ENCODE results near the gene PTH2R.
"Not testable (repeated sequence)": the region's sequence is repeated elsewhere in the genome, so short reads cannot be mapped to it uniquely, and the experiment has no call there.

The PTH2R gene

DNA sequence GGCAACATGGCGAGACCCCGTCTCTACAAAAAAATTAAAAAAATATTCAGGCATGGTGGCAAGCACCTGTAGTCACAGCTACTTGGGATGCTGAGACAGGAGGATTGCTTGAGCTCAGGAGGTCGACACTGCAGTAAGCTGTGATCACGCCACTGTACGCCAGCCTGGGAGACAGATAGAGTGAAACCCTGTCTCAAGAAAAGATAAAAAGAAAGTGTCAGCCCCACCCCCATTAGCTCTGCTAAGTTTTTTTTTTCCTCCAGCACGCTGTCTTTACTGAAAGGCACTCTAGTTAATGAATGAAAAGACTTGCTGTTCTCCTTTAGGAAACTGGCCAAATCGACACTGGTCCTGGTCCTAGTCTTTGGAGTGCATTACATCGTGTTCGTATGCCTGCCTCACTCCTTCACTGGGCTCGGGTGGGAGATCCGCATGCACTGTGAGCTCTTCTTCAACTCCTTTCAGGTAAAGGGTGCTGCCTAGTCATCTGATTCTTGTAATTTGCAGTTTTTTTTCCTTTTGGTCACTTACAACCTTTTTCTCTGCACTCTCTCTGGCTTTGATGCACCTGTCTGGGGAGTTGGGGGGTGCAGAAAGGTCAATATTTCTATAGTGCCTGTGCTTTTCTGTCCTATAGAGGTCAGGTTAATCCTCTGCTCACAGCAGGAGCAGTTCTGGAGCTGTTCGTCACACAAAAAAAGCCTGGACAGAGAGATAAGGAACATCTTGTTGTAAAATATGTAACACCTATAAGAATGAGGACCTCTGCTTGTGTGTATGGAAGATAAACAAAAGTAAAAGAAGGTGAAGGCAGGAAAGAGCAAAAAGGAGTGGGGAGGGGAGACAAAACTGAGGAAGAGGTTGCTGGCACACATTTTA, 82.3 kb downstream of the PTH2R start:
- DNase-seq (ENCODE audit: low spot score), result no peak

- DNase-seq (ENCODE audit: low spot score), result no peak
These were observed 83.1 kb downstream of the PTH2R start for GRCh38 chr2:208489687-208490086.

DNA sequence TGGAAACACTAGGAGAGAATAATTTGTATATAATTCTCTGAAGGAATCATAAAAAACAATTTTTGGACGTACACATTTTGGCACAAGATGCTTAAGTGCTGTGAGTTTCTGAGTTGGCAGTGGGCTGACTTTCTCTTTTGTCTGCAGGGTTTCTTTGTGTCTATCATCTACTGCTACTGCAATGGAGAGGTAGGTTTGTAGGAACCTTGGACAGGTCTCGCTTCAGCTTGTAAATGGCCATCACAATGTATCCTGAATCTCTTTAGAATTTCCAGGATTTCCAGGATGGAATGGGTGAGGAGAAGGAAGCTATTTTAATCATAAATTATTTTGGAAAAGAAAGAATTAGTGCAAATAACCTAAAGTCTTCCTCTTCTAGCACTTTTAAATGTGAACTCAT, 83.9 kb downstream of the PTH2R start:
- DNase-seq (ENCODE audit: low spot score), result no peak

DNA sequence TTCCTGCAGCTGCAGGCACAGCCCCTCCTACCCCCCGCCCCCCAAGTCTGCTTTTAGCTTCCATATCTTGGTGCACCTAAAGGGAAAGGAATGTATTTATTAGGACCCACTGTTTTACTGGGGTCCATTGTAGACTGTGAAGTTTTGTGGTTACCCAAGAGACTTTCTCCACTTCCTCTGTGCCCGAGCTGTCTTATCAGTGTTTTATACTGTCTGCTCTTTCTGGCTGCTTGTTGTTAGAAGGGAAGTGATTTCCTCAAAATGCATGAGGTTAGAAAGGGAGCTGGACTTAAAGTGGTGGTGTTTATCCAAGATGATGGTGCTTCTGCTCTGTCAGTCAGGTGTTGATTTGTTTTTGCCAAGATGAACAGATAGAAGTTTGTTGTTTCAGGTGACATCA, 85.0 kb downstream of the PTH2R start:
- DNase-seq (ENCODE audit: low spot score), result no peak

- DNase-seq (ENCODE audit: low spot score), result no peak
These were observed 85.5 kb downstream of the PTH2R start for GRCh38 chr2:208492069-208492468.

DNA sequence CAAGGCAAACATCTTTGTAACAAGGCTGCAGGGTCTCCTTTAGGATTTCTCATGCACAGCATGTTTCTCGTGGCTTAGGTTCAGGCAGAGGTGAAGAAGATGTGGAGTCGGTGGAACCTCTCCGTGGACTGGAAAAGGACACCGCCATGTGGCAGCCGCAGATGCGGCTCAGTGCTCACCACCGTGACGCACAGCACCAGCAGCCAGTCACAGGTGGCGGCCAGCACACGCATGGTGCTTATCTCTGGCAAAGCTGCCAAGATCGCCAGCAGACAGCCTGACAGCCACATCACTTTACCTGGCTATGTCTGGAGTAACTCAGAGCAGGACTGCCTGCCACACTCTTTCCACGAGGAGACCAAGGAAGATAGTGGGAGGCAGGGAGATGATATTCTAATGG, 86.6 kb downstream of the PTH2R start:
- DNase-seq (ENCODE audit: low spot score), result no peak

GRCh38 chr2:208496129-208496528, 89.5 kb downstream of the PTH2R start:
- no peak for DNase-seq (ENCODE audit: low spot score)

DNA sequence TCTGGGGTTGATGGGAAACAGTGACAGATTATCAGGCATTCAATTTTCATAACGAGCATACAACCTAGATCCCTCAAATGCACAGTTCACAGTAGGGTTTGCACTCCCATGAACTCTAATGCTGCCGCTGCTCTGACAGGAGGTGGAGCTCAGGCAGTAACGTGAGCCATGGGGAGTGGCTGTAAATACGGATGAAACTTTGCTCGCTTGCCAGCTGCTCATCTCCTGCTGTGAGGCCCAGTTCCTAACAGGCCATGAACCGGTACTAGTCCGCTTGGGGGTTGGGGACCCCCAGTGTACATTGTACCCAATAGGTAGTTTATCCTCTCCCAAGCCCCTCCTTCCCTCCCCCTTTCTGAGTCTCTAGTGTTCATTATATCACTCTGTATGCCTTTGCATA, 94.6 kb downstream of the PTH2R start:
- DNase-seq (ENCODE audit: low spot score), result peak; percentile 43

GRCh38 chr2:208502288-208502687, 95.7 kb downstream of the PTH2R start:
- DNase-seq (ENCODE audit: low spot score), result no peak

- not testable (repeated sequence) for DNase-seq (ENCODE audit: low spot score)
These were observed 98.8 kb downstream of the PTH2R start for GRCh38 chr2:208505365-208505764.

DNA sequence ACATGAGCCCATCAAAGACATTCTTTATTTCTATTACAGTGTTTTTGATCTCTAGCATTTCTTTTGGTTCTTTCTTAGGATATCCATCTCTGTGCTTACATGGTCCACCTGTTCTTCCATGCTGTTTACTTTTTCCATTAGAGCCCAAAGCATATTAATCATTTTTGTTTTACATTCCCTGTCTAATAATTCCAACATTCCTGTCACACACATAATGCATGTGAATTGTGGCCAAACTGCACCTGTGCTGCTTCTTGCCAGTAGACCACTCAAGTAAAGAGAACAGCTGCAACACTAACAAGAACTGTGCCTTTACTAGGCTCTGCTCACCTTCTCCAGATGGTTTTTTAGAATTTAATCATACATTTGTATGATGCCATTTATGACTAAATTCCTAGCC, 103.0 kb downstream of the PTH2R start:
- DNase-seq (ENCODE audit: low spot score), result no peak

DNA sequence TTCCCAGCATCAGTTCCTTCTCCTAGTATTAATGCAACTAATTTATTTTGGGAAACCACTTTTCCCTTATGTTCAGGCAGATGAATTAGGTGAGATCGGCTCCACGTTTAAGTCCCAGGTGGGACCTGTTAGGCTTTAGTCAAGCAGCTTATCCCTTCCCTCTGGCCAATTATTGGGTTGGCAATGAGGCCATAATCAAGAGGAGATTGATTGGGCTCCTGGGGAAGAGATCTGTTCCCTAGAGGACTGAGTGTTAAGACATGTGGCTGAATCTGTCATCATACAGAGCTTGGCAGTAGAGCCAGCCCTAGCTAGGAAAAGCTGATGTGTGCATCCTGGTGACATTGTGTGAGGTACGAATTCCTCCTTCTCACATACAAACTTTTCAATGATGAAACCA, 104.4 kb downstream of the PTH2R start:
- DNase-seq (ENCODE audit: low spot score), result no peak

DNA sequence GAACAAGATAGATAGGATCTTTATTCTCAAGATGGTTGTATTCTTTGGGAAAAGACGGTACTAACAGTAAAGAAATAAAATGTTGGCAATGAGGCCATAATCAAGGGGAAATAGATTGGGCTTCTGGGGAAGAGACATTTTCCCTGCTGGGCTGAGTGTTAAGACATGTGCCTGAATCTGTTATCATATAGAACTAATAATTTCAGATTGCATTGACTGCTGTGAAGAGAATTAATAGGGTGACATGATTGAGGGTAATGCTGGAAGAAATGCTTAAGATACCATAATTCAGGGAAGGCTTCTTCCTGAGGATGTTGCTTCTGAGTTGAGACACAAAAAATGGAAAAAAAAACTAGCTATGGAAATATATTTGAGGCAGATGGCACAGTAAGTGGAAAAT, 105.0 kb downstream of the PTH2R start:
- no peak for DNase-seq (ENCODE audit: low spot score)

DNA sequence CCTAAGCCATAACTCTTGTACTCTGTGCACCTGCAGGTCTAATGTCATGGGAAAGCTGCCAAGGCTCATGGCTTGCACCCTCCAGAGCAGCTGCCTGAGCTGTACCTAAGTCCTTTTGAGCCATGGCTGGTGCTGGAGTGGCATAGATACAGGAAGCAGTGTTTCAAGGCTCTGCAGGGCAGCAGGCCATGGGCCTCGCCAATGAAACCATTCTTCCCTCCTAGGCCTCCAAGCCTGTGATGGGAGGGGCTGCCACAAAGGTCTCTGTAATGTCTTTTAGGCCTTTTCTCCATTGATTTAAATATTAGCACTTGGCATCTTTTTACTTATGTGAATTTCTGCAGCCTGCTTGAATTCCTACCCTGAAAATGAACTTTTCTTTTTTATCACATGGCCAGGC, 108.5 kb downstream of the PTH2R start:
- no peak for DNase-seq (ENCODE audit: low spot score)

GRCh38 chr2:208523069-208523468, 116.5 kb downstream of the PTH2R start:
- not testable (repeated sequence) for DNase-seq (ENCODE audit: low spot score)

- not testable (repeated sequence) for DNase-seq (ENCODE audit: low spot score)
These were observed 118.6 kb downstream of the PTH2R start for GRCh38 chr2:208525165-208525564.

- DNase-seq (ENCODE audit: low spot score), result no peak
These were observed 123.2 kb downstream of the PTH2R start for GRCh38 chr2:208529796-208530195.

- DNase-seq (ENCODE audit: low spot score), result no peak
These were observed 124.8 kb downstream of the PTH2R start for GRCh38 chr2:208531361-208531760.

DNA sequence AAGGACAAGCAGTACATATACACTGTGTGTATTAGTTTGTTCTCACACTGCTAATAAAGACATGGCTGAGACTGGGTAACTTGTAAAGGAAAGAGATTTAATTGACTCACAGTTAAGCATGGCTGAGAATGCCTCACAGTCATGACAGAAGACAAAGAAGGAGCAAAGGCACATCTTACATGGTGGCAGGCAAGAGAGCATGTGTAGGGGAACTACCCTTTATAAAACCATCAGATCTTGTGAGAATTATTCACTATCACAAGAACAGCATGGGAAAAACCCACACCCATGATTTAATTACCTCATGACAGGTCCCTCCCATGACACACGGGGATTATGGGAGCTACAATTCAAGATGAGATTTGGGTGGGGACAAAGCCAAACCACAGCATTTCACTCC, 129.0 kb downstream of the PTH2R start:
- not testable (repeated sequence) for DNase-seq (ENCODE audit: low spot score)

- DNase-seq (ENCODE audit: low spot score), result no peak
These were observed 134.9 kb downstream of the PTH2R start for GRCh38 chr2:208541461-208541988.

DNA sequence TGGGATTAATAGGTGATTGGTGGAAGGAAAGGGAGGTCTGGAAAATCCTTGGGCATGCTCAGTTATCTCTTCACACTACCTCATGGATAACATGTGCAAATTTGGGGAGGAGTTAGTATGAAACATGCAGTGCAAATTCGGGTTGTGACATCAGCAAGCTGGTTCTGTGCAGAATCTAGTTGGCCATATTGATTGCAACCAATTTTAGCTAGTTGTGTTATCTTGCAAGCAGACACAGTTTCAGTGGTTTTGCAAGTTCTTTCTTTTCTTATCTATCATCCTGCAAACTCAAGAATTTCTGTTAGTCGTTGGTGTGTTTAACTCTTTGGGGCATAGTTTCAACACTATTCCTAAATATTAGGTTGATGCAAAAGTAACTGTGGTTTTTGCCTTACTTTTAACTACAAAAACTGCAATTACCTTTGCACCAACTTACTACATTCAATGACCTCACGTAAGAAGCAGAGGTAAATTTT, 135.4 kb downstream of the PTH2R start:
- DNase-seq (ENCODE audit: low spot score), result no peak

DNA sequence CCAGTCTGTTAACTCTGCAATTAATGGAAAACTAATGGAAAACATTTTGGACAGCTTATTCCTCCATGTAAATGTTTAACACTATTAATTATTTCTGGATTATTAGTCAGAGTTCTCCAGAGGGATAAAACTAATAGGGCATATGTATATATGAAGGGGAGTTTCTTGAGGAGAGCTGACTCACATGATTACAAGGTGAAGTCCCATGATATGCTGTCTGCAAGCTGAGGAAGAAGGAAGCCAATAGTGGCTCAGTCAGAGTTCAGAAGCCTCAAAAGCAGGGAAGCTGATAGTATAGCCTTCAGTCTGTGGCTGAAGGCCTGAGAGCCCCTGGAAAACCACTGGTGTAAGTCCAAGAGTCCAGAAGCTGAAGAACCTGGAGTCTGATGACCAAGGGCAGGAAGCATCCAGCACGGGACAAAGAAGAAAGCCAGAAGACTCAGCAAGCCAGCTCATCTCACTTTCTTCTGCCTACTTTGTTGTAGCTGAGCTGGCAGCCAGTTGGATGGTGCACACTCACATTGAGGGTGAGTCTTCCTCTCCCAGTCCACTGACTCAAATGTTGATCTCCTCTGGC, 136.0 kb downstream of the PTH2R start:
- DNase-seq (ENCODE audit: low spot score), result no peak

All from iPS-NIHi11 (cell line).